RCC 7860 (cell line): ENCODE data around the gene PPP2R3B.
"Not testable (repeated sequence)": the region's sequence is repeated elsewhere in the genome, so short reads cannot be mapped to it uniquely, and the experiment has no call there.

ENCODE experiments used
- DNase-seq: peaks from one replicate; pipeline ENCODE4 v3.0.0-alpha.2; 2015; ENCODE audit warnings: low spot score
- FAIRE-seq: peaks from 2 replicates; lab custom pipeline; 2012; peaks lifted over from hg19 to GRCh38; lab: Jason Lieb, UNC

The PPP2R3B gene

GRCh38 chrX:356385-357034, 30.2 kb downstream of the PPP2R3B start:
- FAIRE-seq (no peak), DNase-seq (no peak)

GRCh38 chrX:355329-356050, 31.2 kb downstream of the PPP2R3B start:
- FAIRE-seq (no peak), DNase-seq (no peak)

GRCh38 chrX:353566-354535, 32.9 kb downstream of the PPP2R3B start:
- FAIRE-seq (no peak), DNase-seq (no peak)

GRCh38 chrX:352582-353314, 34.0 kb downstream of the PPP2R3B start:
- no peak for DNase-seq
- FAIRE-seq = no peak

DNA sequence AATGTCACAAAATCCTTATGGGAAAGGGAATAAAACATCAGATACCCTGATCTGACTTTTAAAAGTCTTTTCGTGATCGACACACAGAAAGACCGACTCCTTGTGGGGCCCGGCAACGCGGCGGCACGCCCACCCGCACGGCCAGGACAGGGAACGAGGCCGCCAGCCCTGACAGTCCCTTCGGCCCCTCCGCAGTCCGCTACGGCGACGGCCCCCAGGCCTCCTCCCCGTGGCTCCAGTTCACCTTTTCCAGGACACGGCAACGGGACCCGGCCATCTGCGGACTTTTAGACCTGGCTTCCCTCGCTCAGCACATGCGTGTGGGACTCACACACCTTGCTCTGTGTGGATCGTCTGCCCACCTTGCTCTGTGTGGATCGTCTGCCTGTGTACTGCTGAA, 34.5 kb downstream of the PPP2R3B start:
- FAIRE-seq = no peak

GRCh38 chrX:351736-352135, 35.0 kb downstream of the PPP2R3B start:
- DNase-seq (no peak), FAIRE-seq (no peak)

More for the DNA sequence above, 34.5 kb downstream of the PPP2R3B start:
- no peak for DNase-seq

GRCh38 chrX:351324-351641, 35.4 kb downstream of the PPP2R3B start:
- not testable (repeated sequence) for FAIRE-seq

DNA sequence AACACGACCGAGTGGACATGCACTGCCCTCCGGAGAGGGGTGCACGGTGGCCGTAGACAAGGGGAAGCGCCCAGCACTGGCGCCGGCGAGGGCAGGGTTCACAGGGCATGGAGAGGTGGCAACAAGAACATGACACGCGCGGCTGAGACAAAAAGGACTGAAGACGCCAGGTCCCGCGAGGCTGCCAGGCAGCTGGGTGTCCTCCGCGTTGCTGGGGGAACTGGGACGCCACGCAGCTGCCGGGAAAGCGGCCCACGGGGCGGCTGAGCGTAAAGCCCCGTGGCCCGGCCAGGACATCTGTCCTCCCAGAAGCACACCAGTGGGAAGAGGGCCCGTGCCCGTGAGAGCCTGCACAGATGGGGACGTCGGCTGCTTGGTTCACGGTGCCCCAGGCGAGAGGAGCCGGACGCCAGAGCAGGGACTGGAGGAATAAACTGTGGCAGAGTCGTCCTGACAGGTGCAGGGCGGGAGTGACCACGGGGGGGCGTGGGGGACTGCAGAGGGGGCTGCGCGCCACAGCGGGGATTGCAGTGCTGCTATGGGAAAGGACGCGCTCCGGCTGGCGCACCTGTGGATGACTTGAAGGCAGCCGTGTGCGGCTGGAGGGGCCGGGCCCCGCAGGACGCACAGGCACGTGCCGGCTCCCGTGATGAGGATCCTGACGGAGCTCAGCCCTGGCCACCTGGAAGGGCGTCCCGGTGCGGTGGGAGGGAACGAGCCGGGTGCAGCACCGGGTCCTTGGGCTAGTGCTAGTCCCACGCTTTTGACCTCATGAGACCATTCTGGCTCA, 36.0 kb downstream of the PPP2R3B start:
- FAIRE-seq (no peak), DNase-seq (no peak)

More at GRCh38 chrX:351324-351641, 35.4 kb downstream of the PPP2R3B start:
- not testable (repeated sequence) for DNase-seq

GRCh38 chrX:350148-350533, 36.6 kb downstream of the PPP2R3B start:
- FAIRE-seq (no peak), DNase-seq (no peak)

- DNase-seq (no peak), FAIRE-seq (no peak)
These were observed 37.0 kb downstream of the PPP2R3B start for GRCh38 chrX:349702-350101.

DNA sequence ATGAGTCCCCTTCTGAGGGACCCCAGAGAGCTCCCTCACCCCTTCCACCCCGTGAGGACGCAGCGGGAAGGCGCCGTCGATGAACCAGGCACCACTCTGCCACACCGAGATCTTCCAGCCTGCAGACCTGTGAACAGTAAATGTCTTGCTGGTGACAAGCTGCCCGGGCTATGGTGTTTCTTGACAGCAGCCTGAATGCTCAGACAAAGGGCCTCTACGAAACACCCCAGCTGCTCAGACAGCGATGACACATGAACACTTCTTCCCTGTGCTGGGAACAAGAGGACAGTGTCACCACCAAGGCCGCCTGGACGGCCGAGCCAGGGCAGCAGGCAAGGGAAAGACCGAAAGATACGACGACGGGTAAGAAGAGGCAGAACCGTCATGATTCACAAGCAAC, 37.5 kb downstream of the PPP2R3B start:
- FAIRE-seq (no peak), DNase-seq (no peak)

GRCh38 chrX:348461-349117, 38.1 kb downstream of the PPP2R3B start:
- no peak for FAIRE-seq

DNA sequence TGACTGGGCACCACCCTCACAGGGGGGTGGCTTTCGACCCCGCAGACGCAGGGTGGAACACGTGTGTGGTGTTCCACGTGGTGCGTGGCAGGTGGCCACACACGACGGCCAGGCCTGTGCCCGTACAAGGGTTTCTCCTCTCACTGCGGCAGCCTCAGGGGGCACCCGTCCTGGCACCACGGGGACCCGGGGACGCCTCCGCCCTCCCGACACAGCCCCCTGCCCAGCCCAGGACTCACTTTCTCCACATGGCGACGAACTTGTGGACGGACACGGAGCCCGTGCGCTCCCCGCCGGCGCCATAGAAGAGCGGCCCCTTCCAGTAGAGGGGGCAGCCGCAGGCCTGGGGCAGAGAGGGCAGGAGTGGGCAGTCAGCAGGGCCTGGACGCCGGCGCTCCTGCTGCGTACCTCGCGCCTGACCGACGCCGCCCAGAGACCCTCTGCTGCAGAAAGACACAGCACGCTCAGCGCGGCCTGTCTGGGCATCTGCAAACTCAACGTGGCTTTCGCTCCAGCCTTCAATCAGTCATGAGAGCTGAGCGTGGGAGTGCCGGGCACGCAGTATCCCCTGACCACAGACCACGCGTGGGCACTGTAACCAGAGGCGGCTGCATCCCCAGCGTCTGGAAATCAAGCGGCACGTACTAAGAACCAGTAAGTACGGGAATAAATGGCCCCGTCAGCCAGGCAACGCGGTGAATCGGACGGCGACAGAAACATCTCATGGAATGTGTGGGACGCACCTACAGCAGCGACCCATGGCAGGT, 39.2 kb downstream of the PPP2R3B start:
- no peak for FAIRE-seq
- DNase-seq = no peak

More at GRCh38 chrX:348461-349117, 38.1 kb downstream of the PPP2R3B start:
- DNase-seq = no peak

DNA sequence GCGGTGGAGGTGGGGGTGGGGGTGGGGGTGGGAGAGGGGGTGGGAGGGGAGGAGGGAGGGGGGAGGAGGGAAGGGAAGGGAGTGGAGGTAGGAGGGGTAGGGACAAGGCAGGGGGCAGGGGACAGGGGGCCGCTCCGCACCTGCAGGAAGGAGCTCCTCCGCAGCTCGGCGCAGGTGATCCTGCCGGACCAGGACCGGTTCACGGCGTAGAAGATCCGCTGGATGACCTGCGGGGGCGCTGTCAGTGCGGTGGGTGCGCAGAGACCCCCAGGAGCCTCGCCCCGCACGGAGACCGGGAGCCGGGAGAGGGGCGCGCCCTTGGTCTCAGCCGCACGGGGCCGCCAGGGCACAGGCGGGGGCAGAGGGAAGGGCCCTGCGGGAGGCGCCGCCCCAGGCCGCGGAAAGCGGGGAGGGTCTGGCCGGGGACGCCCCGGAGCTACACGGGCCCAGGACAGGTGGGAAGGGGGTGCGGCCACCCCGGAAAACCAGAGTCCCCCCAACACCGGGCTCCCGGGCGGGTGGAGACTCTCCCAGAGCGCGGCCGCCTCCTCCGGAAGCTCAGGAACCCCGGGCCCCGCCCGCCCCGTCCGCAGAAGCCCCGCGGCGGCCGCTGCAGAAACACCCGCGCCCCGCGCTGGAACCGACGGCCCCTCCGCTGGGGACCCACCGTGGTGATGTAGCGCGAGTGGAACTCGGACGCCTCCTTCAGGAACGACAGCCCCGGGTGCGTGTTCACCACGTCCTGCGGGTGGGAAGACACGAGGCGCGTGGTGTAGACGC, 40.5 kb downstream of the PPP2R3B start:
- DNase-seq = no peak
- FAIRE-seq = no peak

DNA sequence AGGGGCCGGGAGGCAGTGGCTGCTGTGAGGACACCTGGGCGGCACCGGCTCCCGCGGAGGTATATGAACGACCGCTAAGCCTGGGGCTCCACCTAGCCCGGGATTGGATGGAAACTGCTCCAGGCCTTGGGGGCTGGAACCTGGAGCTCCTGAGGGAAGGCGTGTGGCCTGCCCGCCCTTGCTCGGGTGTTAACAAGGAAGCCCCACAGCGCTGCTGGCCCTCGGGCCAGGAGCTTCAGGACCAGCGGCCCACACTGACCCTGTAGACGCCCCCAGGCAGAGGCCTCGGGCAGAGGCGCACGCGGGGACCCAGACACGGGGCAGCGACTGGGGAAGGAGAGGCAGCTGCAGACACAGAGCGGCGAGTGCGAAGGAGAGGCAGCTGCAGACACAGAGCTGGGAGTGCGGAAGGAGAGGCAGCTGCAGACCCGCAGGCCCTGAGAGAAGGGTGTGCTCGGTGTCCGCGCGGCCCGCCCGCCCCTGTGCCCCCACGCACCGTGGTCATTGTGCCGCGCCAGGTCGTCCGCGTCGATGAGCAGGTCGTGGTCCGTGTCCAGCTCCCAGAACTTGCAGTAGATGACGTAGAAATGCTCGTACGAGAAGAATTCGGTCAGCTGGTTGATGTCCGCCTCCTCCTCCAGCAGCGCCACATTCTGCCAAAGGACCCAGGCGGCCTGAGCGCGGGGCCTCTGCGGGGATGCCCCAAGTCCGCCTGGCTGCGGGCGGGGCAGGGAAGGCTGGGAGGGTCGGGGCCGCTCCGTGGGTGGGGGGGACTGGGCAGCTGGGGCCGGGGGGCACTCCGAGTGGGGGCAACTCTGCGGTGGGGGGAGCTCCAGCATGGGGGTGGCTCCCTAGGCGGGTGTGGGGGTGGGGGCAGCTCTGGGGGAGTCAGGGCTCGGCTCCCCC, 41.4 kb downstream of the PPP2R3B start:
- DNase-seq (no peak), FAIRE-seq (no peak)

DNA sequence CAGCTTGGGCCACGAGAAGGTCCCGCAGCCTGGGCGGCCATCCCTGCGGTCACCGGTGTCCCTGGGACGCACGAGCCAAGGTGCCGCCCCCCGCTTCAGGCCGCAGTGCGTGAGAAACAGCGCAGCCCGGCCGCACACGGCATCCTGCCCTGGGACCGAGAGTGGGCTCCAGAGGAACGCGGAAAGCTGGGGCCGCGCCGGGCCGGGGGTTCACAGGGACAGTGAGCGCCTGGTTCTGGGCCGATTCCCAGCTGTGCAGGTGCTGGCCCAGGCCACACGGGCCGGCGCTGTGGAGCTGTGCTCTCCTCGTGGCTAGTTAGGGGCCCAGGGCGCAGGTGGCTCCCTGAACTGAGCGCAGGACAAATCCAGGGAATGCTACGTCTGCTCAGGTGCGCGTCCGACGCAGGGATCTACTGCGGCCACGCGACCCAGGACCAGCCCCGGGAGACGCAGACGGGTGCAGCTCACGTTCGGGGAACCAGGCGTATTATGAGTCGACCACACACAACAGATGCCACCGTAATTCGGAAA, 42.3 kb downstream of the PPP2R3B start:
- DNase-seq = no peak
- no peak for FAIRE-seq
